IPS-20b (cell line): ENCODE data around the gene COL6A3.

Experiments used
- H3K27ac ChIP-seq: one replicate; pipeline ENCODE4 v1.5.1; 2013; ENCODE audit warnings: low read length
- H3K27me3 ChIP-seq: 2 replicates; pipeline ENCODE4 v1.6.1; 2013; ENCODE audit warnings: mild to moderate bottlenecking, low read length, inconsistent platforms; ENCODE audit not compliant: insufficient read depth
- H3K36me3 ChIP-seq: 2 replicates; pipeline ENCODE4 v1.6.1; 2013; ENCODE audit warnings: low read depth, mild to moderate bottlenecking, inconsistent platforms, low read length, moderate library complexity; ENCODE audit not compliant: insufficient read depth
- H3K4me1 ChIP-seq: 2 replicates; pipeline ENCODE4 v1.6.1; 2013; ENCODE audit warnings: mild to moderate bottlenecking, control low read depth, inconsistent platforms, low read length, moderate library complexity; ENCODE audit not compliant: insufficient read depth
- H3K4me3 ChIP-seq: 2 replicates; pipeline ENCODE4 v1.5.1; 2013; ENCODE audit warnings: mild to moderate bottlenecking, low read length, inconsistent platforms
- H3K9ac ChIP-seq: 2 replicates; pipeline ENCODE4 v1.6.1; 2013; ENCODE audit warnings: low read depth, mild to moderate bottlenecking, inconsistent platforms, low read length, moderate library complexity
- H3K9me3 ChIP-seq: 2 replicates; pipeline ENCODE4 v1.6.1; 2013; ENCODE audit warnings: mild to moderate bottlenecking, low read depth, low read length, inconsistent platforms; ENCODE audit not compliant: insufficient read depth

COL6A3 gene

DNA sequence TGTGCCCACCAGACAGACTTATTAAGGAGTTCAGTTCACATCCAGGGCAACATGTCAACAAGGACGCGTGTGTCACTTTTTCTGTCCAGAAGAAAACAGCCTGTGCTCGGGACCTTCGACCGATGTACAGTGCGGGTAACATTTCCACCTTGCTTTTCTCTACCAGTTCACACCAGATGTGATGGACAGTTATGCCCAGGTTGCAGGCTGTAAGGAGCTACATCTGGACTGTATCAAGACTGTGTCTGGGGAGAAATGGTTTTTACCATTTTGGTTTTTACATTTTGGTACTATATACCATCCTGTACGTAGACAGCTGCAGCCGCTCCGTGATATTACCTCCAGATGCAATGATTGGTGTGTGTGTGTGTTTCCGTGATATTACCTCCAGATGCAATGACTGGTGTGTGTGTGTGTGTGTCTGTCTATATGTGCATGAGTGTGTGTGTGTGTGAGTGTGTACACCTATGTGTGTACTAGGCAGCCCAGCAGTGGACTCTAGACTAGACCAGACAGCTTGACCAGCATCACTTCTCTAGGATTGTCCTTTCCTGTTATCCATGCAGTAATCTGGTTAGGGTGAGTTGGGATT lies 118.0 kb downstream of the COL6A3 start:
- H3K36me3 ChIP-seq: no peaks in the 10 kb centered on the region
- no peak overlapping the region for H3K27ac ChIP-seq
- H3K4me3 ChIP-seq: no peak overlapping the region
- no peak overlapping the region for H3K9ac ChIP-seq
- H3K27me3 ChIP-seq: no peaks in the 10 kb centered on the region
- H3K4me1 ChIP-seq: no peaks in the 10 kb centered on the region; the same call in 1 of the 2 replicates
- H3K9me3 ChIP-seq: no peaks in the 10 kb centered on the region

DNA sequence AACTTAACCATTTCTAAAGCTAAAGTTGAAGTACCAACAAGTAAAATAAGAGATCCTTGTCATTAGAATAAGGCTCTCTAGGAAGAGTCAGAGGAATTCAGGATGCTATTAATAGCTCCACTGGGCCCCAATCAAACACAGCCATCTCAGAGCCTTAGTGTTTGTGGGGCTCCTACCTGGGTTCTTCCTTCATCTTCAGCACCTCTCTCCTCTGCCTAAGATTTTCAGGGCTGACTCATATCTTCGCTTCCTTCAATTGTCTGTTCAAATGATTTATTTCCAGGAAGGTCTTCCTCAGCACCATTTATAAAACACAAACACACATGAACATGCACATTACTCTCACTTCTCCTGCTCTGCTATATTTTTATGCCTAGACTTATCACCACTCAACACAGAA lies 119.5 kb downstream of the COL6A3 start:
- no peaks in the 10 kb centered on the region for H3K9me3 ChIP-seq
- H3K27ac ChIP-seq: no peak overlapping the region
- no peak overlapping the region for H3K4me3 ChIP-seq
- H3K36me3 ChIP-seq: no peaks in the 10 kb centered on the region
- H3K27me3 ChIP-seq: no peaks in the 10 kb centered on the region
- H3K4me1 ChIP-seq: no peaks in the 10 kb centered on the region; the same call in 1 of the 2 replicates
- H3K9ac ChIP-seq: no peak overlapping the region

DNA sequence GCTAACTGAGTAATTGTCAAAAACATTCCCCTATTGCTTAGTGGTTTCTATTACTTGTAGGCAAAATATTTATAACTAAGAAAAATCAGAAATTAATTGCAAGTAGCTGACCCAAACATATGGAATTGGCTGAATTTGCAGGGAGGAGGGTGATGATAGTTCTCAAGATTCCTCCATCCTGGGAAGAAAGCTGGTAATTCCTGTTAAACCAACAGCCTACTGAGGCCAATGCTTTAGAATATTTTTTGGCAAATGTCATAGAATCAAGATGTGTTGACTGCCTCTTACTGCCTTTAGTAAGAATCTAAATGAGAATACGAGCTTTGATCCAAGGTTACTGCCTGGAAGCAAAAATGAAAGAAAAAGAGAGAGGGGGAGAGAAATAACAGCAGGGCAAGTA lies 120.0 kb downstream of the COL6A3 start:
- Histone ChIP-seq H3K4me1 (no peaks in the 10 kb centered on the region; the same call in 1 of the 2 replicates), H3K36me3 (no peaks in the 10 kb centered on the region), H3K9ac (no peak overlapping the region), H3K27me3 (no peaks in the 10 kb centered on the region), H3K9me3 (no peaks in the 10 kb centered on the region), H3K27ac (no peak overlapping the region), H3K4me3 (no peak overlapping the region)

DNA sequence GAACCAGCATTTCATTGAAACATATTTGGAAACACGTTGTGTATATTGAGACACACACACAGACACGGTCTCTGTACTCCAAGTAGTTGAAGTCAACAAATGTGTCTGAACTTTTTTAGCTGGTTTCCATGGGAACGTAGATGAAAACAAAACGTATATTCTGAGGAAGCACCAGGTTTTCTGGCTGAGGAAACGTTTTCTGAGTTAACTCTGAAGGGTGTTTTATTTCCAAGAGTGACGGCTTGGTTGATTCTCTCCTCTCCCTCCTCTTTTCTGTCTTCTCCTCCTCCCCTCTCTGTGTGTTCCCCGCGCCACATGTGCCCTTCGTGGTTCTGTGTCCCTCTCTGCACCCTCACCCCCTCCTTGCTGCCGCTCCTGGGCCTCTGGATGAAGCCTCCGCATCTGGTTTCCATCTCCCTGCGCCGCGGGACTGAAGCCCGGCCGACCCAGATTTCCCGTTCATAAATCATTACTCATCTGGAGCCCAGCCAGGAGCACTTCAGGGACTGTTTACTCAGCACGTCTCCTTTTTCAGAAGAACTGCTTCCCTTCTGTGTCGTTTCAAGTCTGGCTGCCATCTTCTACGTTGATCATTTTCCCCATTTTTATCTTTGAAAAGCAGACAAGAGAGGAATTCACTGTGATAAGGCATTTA lies 122.7 kb downstream of the COL6A3 start:
- H3K9ac ChIP-seq: no peak overlapping the region
- H3K4me3 ChIP-seq: no peak overlapping the region
- no peaks in the 10 kb centered on the region for H3K9me3 ChIP-seq
- no peaks in the 10 kb centered on the region; the same call in 1 of the 2 replicates for H3K4me1 ChIP-seq
- no peak overlapping the region for H3K27ac ChIP-seq
- H3K36me3 ChIP-seq: no peaks in the 10 kb centered on the region
- no peaks in the 10 kb centered on the region for H3K27me3 ChIP-seq

DNA sequence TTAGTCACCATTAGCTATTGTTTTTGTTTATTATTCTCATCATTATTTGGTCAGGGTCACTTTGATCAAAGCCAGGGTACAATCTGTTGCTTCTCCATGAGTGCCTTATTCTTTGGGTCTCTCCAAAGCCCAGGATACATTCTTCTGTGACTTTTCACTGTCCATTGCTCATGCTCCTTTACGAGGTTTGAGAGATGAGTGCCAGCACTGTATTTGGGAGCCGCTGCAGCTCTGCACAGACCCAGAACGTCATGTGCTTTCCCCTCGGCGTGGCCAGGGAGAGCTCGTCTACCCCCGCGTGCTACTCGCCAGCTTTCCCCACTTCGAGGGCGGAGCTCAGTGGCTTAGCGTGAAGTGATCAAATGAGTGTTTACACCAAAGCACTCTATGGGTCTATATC lies 123.7 kb downstream of the COL6A3 start:
- H3K4me3 ChIP-seq: no peak overlapping the region
- no peak overlapping the region for H3K27ac ChIP-seq

DNA sequence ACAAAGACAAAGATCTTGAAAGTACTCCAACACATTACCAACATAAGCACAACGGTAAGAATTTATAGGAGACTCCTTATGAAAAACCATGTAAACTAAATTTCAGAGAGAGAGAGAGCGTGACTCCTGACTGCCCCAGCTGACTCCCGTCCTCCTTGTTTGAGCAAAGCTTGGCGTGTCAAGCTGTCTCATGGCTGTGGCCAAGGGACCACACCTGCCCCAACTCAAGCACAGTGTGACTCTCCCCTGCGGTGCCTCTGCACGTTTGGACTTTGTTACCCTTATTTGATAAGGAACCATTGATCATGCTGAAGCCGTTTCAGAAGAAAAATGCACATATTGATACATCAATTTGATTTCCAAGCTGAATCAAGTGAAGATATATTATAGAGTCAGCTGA lies 124.8 kb downstream of the COL6A3 start:
- H3K9me3 ChIP-seq: no peaks in the 10 kb centered on the region
- H3K27ac ChIP-seq: no peak overlapping the region
- no peak overlapping the region for H3K9ac ChIP-seq
- H3K27me3 ChIP-seq: no peaks in the 10 kb centered on the region
- H3K4me1 ChIP-seq: no peaks in the 10 kb centered on the region; the same call in 1 of the 2 replicates
- no peaks in the 10 kb centered on the region for H3K36me3 ChIP-seq
- H3K4me3 ChIP-seq: no peak overlapping the region

More for the DNA sequence above, 123.7 kb downstream of the COL6A3 start:
- H3K4me1 ChIP-seq: no peaks in the 10 kb centered on the region; the same call in 1 of the 2 replicates
- no peaks in the 10 kb centered on the region for H3K27me3 ChIP-seq
- no peak overlapping the region for H3K9ac ChIP-seq
- no peaks in the 10 kb centered on the region for H3K36me3 ChIP-seq
- no peaks in the 10 kb centered on the region for H3K9me3 ChIP-seq

DNA sequence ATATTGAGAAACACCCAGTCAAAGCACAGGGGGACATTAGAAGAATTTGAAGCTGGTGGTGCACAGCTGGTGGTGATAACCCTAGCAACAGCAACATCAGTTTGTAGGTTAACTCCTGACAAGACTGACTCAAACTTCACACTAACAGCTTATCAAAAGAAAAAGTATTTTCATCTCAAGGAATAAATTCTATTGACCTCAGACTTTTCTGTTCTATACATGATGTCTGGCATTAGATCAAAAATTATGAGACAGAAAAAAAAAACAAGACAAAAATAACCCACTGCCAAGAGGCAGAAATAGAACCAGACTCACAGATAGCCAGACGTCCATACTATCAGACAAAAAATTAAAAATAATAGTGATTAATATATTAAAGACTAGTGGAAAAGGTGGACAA lies 126.1 kb downstream of the COL6A3 start:
- no peaks in the 10 kb centered on the region for H3K4me1 ChIP-seq
- no peak overlapping the region for H3K27ac ChIP-seq
- no peaks in the 10 kb centered on the region for H3K9me3 ChIP-seq
- no peaks in the 10 kb centered on the region for H3K36me3 ChIP-seq
- no peak overlapping the region for H3K9ac ChIP-seq
- H3K27me3 ChIP-seq: no peaks in the 10 kb centered on the region
- H3K4me3 ChIP-seq: no peak overlapping the region

DNA sequence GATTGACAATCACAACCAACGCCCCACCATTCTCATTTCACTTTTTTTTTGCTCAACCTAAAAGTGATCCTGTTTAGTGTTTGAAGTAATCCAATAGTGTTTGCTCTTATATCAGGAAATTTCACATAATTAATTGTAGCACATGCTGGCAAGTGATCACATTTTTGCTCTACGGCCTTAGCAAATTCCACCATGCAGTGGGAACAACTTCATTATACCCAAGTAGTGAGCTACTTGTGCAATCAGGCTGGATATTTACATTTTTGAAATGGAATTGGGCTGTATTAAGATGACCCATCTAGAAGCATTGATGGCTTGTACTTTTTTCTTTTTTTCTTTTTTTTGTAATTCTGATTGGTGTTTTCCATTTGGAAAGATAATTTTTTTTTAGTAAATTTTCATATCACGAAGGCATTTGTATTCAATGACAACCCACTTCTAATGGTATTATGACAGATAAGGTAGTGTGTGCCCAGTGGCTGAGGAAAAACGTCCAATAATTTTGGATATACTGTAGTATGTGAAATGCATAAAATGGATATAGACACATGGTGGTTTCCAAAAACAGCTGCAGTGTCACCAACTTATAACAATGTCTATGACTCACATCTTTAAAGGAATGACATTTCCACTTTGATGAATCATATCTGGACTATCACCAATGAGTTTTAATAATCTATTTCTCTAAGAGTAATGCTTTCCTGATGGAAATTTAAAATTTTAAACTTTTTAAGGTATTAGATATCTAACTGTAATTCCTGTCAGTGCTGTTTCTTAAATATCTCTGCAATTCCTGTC lies 130.6 kb downstream of the COL6A3 start:
- Histone ChIP-seq H3K9me3 (no peaks in the 10 kb centered on the region), H3K9ac (no peak overlapping the region), H3K36me3 (no peaks in the 10 kb centered on the region), H3K4me3 (no peak overlapping the region), H3K27me3 (no peaks in the 10 kb centered on the region), H3K27ac (no peak overlapping the region), H3K4me1 (no peaks in the 10 kb centered on the region)

DNA sequence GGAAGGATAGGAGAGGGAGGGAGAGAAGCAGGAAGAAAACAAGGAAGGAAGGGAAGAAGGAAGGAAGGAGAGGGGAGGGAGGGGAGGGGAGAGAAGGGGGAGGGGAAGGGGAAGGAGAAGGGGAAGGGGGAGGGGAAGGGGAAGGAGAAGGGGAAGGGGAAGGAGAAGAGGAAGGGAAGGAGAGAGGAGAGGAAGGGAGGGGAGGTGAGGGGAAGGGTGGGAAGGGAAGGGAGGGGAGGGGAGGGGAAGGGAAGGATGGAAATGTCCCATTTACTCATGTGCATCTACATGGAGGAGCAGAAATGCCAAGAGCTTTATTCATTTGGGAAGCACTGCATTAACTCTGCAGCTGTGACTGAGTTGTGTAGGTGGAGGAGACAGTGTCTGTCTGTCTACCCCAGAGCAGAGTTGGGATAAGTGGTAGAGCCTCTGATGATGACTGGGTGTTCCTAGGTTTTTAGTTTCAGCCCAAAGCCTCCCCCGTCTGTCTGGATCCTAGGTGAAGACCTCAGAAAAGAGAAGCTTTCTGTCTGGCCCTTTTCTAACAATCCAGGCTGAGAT lies 131.3 kb downstream of the COL6A3 start:
- Histone ChIP-seq H3K27ac (no peak overlapping the region), H3K9me3 (no peaks in the 10 kb centered on the region), H3K36me3 (no peaks in the 10 kb centered on the region), H3K9ac (no peak overlapping the region), H3K27me3 (no peaks in the 10 kb centered on the region), H3K4me3 (no peak overlapping the region), H3K4me1 (no peaks in the 10 kb centered on the region)

DNA sequence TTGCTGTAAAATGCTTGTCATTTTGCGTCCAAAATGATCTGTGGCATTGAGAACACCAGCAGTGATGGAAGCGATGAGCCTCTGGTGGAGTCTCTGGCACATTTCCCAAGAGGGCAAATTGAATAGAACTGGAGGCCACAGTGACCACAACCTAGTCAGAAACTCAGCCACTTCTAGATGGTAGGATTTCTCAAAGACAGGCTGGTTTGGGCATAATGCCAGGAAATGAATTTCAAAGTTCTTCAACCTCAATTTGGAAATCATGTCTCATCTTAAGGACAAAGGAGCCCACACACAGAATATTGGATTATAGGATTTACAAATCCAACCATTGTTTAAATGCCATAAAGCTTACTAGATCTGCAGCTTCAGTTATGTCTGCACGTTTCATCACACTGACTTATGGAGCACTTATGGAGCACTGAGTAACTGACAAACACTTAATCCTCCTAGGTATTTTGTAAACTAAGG lies 132.1 kb downstream of the COL6A3 start:
- Histone ChIP-seq H3K4me1 (no peaks in the 10 kb centered on the region), H3K27ac (no peak overlapping the region), H3K9ac (no peak overlapping the region), H3K27me3 (no peaks in the 10 kb centered on the region), H3K36me3 (no peaks in the 10 kb centered on the region), H3K9me3 (no peaks in the 10 kb centered on the region), H3K4me3 (no peak overlapping the region)

DNA sequence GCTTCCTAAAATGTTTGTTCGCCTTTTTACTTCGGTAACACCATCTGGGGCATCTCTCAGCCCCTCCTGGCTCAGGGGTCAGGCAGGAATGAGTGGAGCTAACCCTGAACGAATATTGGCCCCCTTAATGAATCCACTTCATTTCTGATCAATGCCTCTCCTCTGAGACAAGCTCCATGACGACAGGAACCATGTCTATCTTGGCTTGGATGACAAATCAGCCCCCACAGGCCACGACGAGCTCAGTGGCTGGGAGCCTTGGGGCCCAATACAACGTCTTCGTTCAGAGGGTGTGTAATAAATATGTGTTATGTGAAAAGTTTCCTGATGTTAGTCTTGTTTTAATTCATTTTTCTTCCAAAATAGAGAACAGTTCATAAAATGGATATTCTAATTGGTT lies 133.0 kb downstream of the COL6A3 start:
- Histone ChIP-seq H3K27me3 (no peaks in the 10 kb centered on the region), H3K36me3 (no peaks in the 10 kb centered on the region), H3K27ac (no peak overlapping the region), H3K9me3 (no peaks in the 10 kb centered on the region), H3K9ac (no peak overlapping the region), H3K4me1 (no peaks in the 10 kb centered on the region), H3K4me3 (no peak overlapping the region)
